Non-pigmented ciliary epithelial cell (primary cell): ENCODE measurements around the gene AP3S1.

Experiments used
- DNase-seq: peaks from one replicate; pipeline ENCODE4 v3.0.0-alpha.2; 2010; ENCODE audit warnings: low read depth

AP3S1 gene

DNA sequence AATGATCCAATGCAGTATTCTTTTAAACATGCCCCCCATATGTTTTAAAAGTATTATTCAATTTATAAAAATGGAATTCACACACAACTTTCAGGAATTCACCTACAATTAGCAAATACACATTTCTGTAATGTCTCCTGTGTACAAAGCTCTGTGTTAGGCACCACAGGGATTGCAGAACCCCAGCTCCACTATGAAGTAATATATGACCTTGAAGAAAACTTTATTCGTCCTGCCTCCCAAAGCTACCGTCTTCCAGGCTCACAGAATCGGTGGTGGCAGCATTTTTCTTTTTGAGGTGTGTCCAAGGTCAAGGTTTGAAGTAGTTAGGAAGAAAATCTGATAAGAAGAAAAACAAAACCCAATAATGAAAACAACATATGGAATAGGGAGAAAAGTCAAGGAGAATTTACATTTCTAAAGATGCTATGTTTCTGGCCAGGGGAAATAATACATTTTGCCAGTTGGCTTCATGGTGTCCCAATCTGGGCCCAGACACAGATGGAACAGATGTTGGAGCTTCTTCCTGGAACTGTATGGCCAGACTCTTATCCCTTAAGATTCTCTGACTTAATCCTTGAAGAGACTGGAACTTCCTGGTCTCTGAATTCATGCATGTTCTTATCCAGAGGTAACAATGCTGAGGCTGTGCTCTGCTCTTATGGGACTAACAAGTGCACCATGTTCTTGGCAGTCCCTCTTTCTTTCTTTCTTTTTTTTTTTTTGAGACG is 98.5 kb downstream of the AP3S1 start:
- no peak for DNase-seq

DNA sequence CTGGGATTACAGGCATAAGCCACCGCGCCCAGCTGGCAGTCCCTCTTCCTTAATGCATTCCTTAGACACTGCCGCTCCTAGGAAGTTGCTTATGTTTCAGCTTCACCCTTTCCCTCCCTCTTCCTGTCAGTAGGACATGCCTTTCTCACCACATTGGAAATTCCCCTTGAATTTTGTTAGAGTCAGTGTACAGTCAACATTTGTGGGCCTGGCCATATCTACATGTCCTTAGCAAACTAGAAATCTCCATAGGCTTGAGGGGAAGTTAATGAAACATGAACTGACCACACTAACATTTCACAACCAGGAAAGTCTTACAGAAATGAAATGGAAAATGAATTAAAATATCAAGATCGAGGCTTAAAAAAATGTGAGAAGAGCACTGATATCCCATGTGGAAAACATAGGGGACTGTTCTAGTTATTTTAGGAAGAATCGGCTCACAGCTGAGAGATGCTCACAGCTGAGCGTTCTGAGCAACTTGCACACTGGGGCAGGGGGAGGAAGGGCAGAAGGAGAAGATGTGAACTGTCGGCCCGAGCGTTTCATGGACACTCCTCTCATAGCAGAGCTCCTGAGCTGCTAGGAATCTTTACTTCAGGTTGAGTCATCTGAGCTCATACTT is 99.4 kb downstream of the AP3S1 start:
- peak; percentile 99 for DNase-seq

DNA sequence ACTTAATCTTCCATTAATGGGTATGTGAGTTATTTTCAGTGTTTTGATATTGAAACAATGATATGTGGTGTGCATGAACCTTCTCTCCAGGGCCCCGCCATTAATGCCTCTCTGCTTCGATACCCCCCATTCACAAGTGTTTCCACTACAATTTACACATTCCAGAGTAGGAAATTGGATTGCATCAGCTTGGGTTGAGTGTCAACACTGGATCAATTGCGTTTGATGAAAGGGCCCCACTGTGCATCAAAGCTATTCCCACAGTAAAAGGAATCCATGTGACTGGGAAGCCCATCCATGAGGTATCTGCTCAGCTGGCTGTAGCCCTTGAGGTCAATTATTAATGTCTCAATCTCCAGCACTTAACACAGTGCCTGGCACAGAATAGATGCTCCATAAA is 102.8 kb downstream of the AP3S1 start:
- no peak for DNase-seq

GRCh38 chr5:115946655-115947054 is 104.9 kb downstream of the AP3S1 start:
- no peak for DNase-seq

- DNase-seq = peak; percentile 28
Observed at GRCh38 chr5:115947260-115947659, 105.5 kb downstream of the AP3S1 start.

DNA sequence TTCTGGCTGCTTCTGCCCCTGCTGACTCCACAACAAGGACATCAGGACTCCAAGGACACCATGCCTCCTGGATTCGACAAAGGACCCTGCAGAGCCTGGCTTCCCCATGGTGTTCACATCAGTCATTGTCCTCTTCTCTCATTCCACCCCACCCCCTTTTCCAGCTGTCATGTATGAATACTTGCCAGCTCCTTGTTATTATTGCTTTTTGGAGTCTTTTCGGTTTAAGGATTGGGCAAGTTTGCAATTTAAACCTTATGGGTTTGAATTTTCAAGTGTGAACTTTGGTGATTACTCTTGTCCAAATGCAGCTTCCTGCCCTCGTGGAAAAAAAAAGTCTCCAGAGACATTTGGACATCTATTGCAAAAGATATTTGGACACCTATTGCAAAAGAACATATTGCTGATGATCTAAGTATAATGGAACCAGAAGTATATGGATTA is 106.4 kb downstream of the AP3S1 start:
- DNase-seq = no peak

GRCh38 chr5:115949096-115949495 is 107.4 kb downstream of the AP3S1 start:
- DNase-seq = peak; percentile 26

DNA sequence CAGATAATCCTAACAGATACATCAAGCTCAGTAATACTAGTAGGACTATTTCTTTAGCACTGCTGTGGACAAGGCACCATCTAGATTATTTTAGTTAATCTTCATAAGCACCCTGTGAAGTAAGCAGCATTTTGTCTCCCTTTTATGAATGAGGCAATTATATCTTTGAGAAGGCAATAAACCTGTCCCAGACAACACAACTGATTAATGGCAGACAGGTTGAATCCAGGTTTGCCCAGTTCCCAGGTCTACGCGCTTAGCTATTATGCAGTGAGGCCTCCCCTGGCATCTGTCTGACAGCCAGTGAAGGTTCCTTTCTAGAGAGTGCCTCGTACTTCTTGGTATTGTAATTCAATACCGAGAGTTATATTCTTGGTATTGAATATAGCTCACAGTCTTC is 110.9 kb downstream of the AP3S1 start:
- DNase-seq = no peak

DNA sequence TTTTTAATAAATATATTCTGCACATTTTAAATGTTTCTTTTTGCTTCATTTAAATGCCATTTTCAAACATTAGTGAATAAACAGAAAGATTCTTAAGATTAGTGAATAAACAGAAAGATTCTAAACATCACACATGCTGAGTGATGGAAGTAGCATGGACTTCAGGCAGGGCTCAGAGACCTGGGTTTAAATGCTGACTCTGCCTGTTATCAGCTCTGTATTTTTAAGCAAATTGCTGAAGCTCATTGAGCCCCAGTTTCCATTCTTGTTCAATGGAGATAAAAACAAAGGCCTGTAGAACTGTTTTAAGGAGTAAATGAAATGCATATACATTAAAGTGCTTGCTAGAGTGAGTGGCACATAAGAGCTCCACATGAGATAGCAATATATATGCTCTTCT is 112.4 kb downstream of the AP3S1 start:
- DNase-seq = no peak

DNA sequence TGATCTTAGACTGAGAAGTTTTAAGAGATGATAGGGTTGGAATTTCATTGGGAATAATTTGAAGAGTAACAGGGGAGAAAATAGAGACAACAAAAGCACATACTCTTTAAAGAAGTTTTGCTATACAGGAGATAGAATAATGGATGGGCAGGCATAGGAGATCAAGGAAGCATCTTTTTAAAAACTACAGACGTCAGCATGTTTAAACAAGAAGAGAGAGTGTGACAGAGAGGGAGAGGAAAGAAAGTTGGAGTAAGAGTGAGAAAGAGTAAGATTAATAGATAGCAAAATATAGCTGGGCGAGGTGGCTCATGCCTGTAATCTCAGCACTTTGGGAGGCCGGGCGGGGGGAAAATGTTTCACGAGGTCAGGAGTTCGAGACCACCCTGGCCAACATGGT is 115.2 kb downstream of the AP3S1 start:
- no peak for DNase-seq

GRCh38 chr5:115961381-115962238 is 119.9 kb downstream of the AP3S1 start:
- no peak for DNase-seq

- DNase-seq = no peak
Observed at GRCh38 chr5:115962239-115962564, 120.5 kb downstream of the AP3S1 start, which contains the start of gene LVRN. Gene LVRN (plus strand): TSS chr5:115962475. CDS start chr5:115962618, 143 bp downstream.

- no peak for DNase-seq
Observed at GRCh38 chr5:115962565-115963402, 121.0 kb downstream of the AP3S1 start.

DNA sequence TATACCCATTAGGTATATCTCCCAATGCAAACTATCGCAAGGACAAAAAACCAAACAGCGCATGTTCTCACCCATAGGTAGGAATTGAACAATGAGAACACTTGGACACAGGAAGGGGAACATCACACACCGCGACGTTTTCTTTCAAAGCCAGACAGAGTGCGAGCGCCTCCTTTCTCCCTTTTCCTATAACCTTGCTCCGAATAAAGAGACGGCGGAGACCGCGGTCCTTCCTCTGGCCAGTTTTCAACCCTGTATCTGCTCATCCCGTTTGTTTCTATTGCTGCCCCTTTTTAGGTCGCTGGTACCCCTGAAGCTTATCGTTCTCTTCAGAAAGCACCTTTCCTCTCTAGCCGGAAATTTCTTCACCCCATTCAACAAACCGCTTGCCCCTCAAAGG is 121.8 kb downstream of the AP3S1 start:
- DNase-seq = no peak
